Fibroblast of lung (primary cell): ENCODE results near the gene DPM3. TPM values are rescaled to one million over a fixed set of nuclear protein-coding genes. Genes with fewer than 3 reads are reported as not detected.

ENCODE experiments used
- DNase-seq, 2 donors: peaks; one replicate each; pipeline versions ENCODE4 v3.0.0 to v3.0.0-alpha.2; 2010; ENCODE audit warnings: low read depth in 2 of 2
- H2AFZ ChIP-seq: 2 replicates; pipeline ENCODE4 v1.5.1; 2012; ENCODE audit warnings: low read length, control low read depth, inconsistent platforms
- H3K27ac ChIP-seq: 2 replicates; pipeline ENCODE4 v1.5.1; 2011; ENCODE audit warnings: low read length, control low read depth; ENCODE audit not compliant: insufficient read depth
- H3K27me3 ChIP-seq: 2 replicates; pipeline ENCODE4 v1.5.1; 2011; ENCODE audit warnings: mild to moderate bottlenecking, low read length; ENCODE audit not compliant: control insufficient read depth, insufficient read depth
- H3K36me3 ChIP-seq: 2 replicates; pipeline ENCODE4 v1.5.1; 2011; ENCODE audit warnings: low read length; ENCODE audit not compliant: control insufficient read depth, insufficient read depth
- H3K4me1 ChIP-seq: 2 replicates; pipeline ENCODE4 v1.5.1; 2011; ENCODE audit warnings: low read length; ENCODE audit not compliant: control insufficient read depth, insufficient read depth; ENCODE audit errors: extremely low read depth
- H3K4me2 ChIP-seq: 2 replicates; pipeline ENCODE4 v1.5.1; 2011; ENCODE audit warnings: low read length, control low read depth; ENCODE audit not compliant: insufficient read depth; ENCODE audit errors: extremely low read depth
- H3K4me3 ChIP-seq, 4 experiments: fragments of 200-600 bp in 1 of 4; sonication (generic) in 1 of 4; replicated peaks in 1 of 4; 2 replicates each; pipeline ENCODE4 v1.5.1; 2011 to 2016; ENCODE audit warnings: low read length in 4 of 4, low read depth in 3 of 4, mild to moderate bottlenecking in 3 of 4, control low read depth in 2 of 4, inconsistent platforms in 1 of 4, mixed read lengths in 1 of 4; ENCODE audit not compliant: insufficient read depth in 1 of 4; ENCODE audit errors: control extremely low read depth in 1 of 4
- H3K79me2 ChIP-seq: 2 replicates; pipeline ENCODE4 v1.5.1; 2012; ENCODE audit warnings: mild to moderate bottlenecking, low read length, inconsistent platforms; ENCODE audit not compliant: control insufficient read depth, insufficient read depth
- H3K9ac ChIP-seq: 2 replicates; pipeline ENCODE4 v1.5.1; 2011; ENCODE audit warnings: mild to moderate bottlenecking, low read length, control low read depth; ENCODE audit not compliant: insufficient read depth
- H3K9me3 ChIP-seq: 2 replicates; pipeline ENCODE4 v1.5.1; 2012; ENCODE audit warnings: low read depth, low read length; ENCODE audit not compliant: control insufficient read depth, insufficient read depth
- H4K20me1 ChIP-seq: 2 replicates; pipeline ENCODE4 v1.5.1; 2011; ENCODE audit warnings: low read length; ENCODE audit not compliant: control insufficient read depth, insufficient read depth; ENCODE audit errors: extremely low read depth
- CTCF ChIP-seq, 2 donors: IDR thresholded peaks in 1 of 2; conservative IDR thresholded peaks in 1 of 2; 1 replicate in 1 of 2; 2 replicates in 1 of 2; pipeline ENCODE4 v1.5.1; 2011 to 2012; ENCODE audit warnings: low read length in 2 of 2, control low read depth in 1 of 2, inconsistent platforms in 1 of 2, low read depth in 1 of 2, mild to moderate bottlenecking in 1 of 2
- EZH2 ChIP-seq: IDR thresholded peaks from 2 replicates; pipeline ENCODE4 v1.5.1; 2012; ENCODE audit warnings: low read length, control low read depth, mild to moderate bottlenecking; ENCODE audit errors: missing control alignments
- polyA plus RNA-seq, 2 donors: library from polyadenylated mRNA; depleted of rRNA in 1 of 2; stranded (reverse) in 1 of 2; unstranded in 1 of 2; fragments of >200 nt; gene quantifications; 2 replicates each; pipeline ENCODE4 v1.2.1, GENCODE V29; 2011 to 2012; ENCODE audit warnings: missing spikeins in 1 of 2
- total RNA-seq: library from RNA; depleted of rRNA; stranded (reverse); fragments of >200 nt; gene quantifications from 2 replicates; pipeline ENCODE4 v1.2.1, GENCODE V29; 2014

The DPM3 gene
- total and polyA plus RNA-seq, 2 donors (not counting 1 experiment from before 2014, with no cell fraction given) = 31.9 to 40.5 TPM

GRCh38 chr1:155124503-155125463 is 15.5 kb downstream of the DPM3 start:
- Histone ChIP-seq H2AFZ (no peak overlapping the region), H3K4me2 (no peak overlapping the region), H3K27ac (no peak overlapping the region)

GRCh38 chr1:155123801-155124200 is 16.5 kb downstream of the DPM3 start:
- Histone ChIP-seq H3K9ac (no peak overlapping the region), H3K4me1 (peaks cover 2% of the 10 kb centered on the region), H2AFZ (no peak overlapping the region), H3K79me2 (no peaks in the 10 kb centered on the region), H3K4me2 (no peak overlapping the region), H3K36me3 (no peaks in the 10 kb centered on the region), H3K4me3 (no peak overlapping the region), H3K27me3 (peaks cover 51% of the 10 kb centered on the region), H3K27ac (no peak overlapping the region), H4K20me1 (no peaks in the 10 kb centered on the region), H3K9me3 (no peaks in the 10 kb centered on the region)
- DNase-seq = no peak
- TF ChIP-seq CTCF (conservative IDR thresholded peaks at IDR 0.05 in 1 of 2, IDR thresholded peaks at IDR 0.05 in 1 of 2; ENCODE audit: low read depth in 1 of 2, low read length in 2 of 2) = no peak
- no peak for TF ChIP-seq EZH2

More at GRCh38 chr1:155124503-155125463, 15.5 kb downstream of the DPM3 start:
- Histone ChIP-seq H3K4me3 (no peak overlapping the region), H3K9me3 (no peaks in the 10 kb centered on the region), H3K9ac (no peak overlapping the region), H4K20me1 (no peaks in the 10 kb centered on the region), H3K4me1 (peaks cover 2% of the 10 kb centered on the region), H3K36me3 (no peaks in the 10 kb centered on the region), H3K79me2 (no peaks in the 10 kb centered on the region), H3K27me3 (peaks cover 60% of the 10 kb centered on the region)
- TF ChIP-seq CTCF (conservative IDR thresholded peaks at IDR 0.05 in 1 of 2, IDR thresholded peaks at IDR 0.05 in 1 of 2; ENCODE audit: low read depth in 1 of 2, low read length in 2 of 2) (no peak), EZH2 (no peak)
- peak in 1 of 2 donors; percentile 29 for DNase-seq

GRCh38 chr1:155122308-155122707 is 18.0 kb downstream of the DPM3 start:
- peaks cover under 1% of the 10 kb centered on the region for H3K4me1 ChIP-seq
- H3K4me3 ChIP-seq = no peak overlapping the region
- H3K27ac ChIP-seq = no peak overlapping the region
- peaks cover 38% of the 10 kb centered on the region for H3K27me3 ChIP-seq
- H4K20me1 ChIP-seq = no peaks in the 10 kb centered on the region
- H3K4me2 ChIP-seq = no peak overlapping the region
- H2AFZ ChIP-seq = no peak overlapping the region
- no peak for DNase-seq
- no peaks in the 10 kb centered on the region for H3K79me2 ChIP-seq
- H3K36me3 ChIP-seq = no peaks in the 10 kb centered on the region
- TF ChIP-seq CTCF (conservative IDR thresholded peaks at IDR 0.05 in 1 of 2, IDR thresholded peaks at IDR 0.05 in 1 of 2; ENCODE audit: low read depth in 1 of 2, low read length in 2 of 2) = no peak
- no peak for TF ChIP-seq EZH2
- no peak overlapping the region for H3K9ac ChIP-seq
- no peaks in the 10 kb centered on the region for H3K9me3 ChIP-seq
